ENCODE measurements around the gene OMD.

DNA sequence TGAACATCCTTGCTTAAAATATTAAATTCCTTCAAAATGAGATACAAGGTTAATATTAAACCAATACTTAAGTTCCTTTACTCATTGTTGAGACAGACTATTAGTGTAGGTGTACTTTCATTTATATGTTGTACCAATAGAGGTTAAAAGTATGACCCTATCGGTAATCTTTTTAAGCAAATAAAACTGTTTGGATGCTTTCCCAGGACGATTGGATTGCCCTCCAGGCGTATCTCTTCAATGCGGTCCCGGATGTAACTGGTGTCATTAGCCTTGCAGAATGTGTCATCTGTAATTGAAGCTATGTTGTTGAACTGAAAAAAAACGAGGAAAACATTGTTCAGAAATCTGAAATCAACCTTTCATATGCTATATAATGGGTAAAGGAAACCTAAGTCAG lies 38.8 kb downstream of the OMD start:
- TF ChIP-seq, protein P1, sequence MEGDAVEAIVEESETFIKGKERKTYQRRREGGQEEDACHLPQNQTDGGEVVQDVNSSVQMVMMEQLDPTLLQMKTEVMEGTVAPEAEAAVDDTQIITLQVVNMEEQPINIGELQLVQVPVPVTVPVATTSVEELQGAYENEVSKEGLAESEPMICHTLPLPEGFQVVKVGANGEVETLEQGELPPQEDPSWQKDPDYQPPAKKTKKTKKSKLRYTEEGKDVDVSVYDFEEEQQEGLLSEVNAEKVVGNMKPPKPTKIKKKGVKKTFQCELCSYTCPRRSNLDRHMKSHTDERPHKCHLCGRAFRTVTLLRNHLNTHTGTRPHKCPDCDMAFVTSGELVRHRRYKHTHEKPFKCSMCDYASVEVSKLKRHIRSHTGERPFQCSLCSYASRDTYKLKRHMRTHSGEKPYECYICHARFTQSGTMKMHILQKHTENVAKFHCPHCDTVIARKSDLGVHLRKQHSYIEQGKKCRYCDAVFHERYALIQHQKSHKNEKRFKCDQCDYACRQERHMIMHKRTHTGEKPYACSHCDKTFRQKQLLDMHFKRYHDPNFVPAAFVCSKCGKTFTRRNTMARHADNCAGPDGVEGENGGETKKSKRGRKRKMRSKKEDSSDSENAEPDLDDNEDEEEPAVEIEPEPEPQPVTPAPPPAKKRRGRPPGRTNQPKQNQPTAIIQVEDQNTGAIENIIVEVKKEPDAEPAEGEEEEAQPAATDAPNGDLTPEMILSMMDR (IDR thresholded peaks at IDR 0.05): no peak
- TF ChIP-seq POLR2AphosphoS5 (IDR thresholded peaks at IDR 0.05): no peak
- no peak for TF ChIP-seq POLR2A (IDR thresholded peaks at IDR 0.05)

All from prostate gland (tissue), 2 donors.